ENCODE data around the gene LRRC51. TPM values are rescaled to one million over a fixed set of nuclear protein-coding genes. Genes with fewer than 3 reads are reported as not detected.

The LRRC51 gene
- total and polyA plus RNA-seq, 2 donors (not counting 3 experiments of a cell fraction or from before 2014, with no cell fraction given), result 3.5 to 6.1 TPM

DNA sequence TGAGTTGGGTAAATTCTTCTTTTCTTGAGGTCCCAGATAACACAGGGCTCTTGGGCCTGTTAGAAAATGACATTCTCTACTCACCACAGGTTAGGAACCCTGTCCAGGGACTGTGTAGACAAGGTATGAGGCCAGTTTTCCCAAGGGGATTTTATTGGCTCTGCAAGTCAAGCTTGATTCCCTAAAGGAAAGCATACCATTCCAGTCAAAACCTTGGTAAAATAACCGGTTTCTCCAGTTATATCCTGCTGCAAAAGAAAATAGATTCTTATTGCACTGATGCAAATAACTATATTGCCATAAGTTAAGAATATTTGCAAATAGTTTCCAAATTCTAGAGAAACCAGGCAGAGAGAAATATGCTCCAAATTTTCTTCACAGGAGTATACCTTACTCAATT is 45.3 kb downstream of the LRRC51 start:
- H3K9me3 ChIP-seq (replicated peaks; ENCODE audit: control insufficient read depth, insufficient read depth, low read length), result no peaks in the 10 kb centered on the region
- CTCF ChIA-PET, result interaction anchor here (0.9 to 4.1 kb wide), 3 partner anchors 18 to 305 kb away, joined by 3 to 25 read pairs (median 4); no protein-coding TSS in a partner anchor
- H3K4me1 ChIP-seq (ENCODE audit: control insufficient read depth, extremely low read depth, insufficient read depth, low read length), result no peaks in the 10 kb centered on the region
- H3K4me2 ChIP-seq (ENCODE audit: insufficient read depth, low read length), result no peak overlapping the region
- no peak for DNase-seq (ENCODE audit: low read depth, low spot score)
- no TSS peak for BruUV-seq (replicated peaks)
- peaks cover 0 to 4% of the 10 kb centered on the region in 2 experiments for H3K27me3 ChIP-seq (ENCODE audit: control insufficient read depth in 2 of 2, insufficient read depth in 2 of 2, low read length in 2 of 2)
- no peak for FAIRE-seq
- no peaks in the 10 kb centered on the region for H3K36me3 ChIP-seq (ENCODE audit: control insufficient read depth in 2 of 2, extremely low read depth in 1 of 2, insufficient read depth in 2 of 2, low read length in 2 of 2)
- no peak overlapping the region for H3K27ac ChIP-seq (ENCODE audit: insufficient read depth, low read depth, low read length)
- H4K20me1 ChIP-seq (replicated peaks; ENCODE audit: control insufficient read depth, extremely low read depth, insufficient read depth, low read length), result no peaks in the 10 kb centered on the region
- TF ChIP-seq, protein P1, sequence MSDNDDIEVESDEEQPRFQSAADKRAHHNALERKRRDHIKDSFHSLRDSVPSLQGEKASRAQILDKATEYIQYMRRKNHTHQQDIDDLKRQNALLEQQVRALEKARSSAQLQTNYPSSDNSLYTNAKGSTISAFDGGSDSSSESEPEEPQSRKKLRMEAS (IDR thresholded peaks at IDR 0.05; ENCODE audit: insufficient read depth, insufficient read length), result no peak
- no peak for TF ChIP-seq MYC (IDR thresholded peaks at IDR 0.05; ENCODE audit: low read depth, low read length)
- TF ChIP-seq EZH2 (IDR thresholded peaks at IDR 0.05; ENCODE audit: borderline replicate concordance, low read depth, low read length, severe bottlenecking), result no peak
- no peak for TF ChIP-seq GATA2 (IDR thresholded peaks at IDR 0.05; ENCODE audit: insufficient read depth, insufficient read length, low read depth, low read length)
- intact Hi-C loops (cut with micrococcal nuclease), result no loop called here
- H3K79me2 ChIP-seq (ENCODE audit: control insufficient read depth, insufficient read depth, low read length), result no peaks in the 10 kb centered on the region
- no peak overlapping the region for H3K4me3 ChIP-seq (replicated peaks in 1 of 3; ENCODE audit: insufficient read depth in 1 of 3, low read depth in 1 of 3, low read length in 3 of 3)
- H3K9me1 ChIP-seq (replicated peaks; ENCODE audit: control insufficient read depth, extremely low read depth, insufficient read depth, low read length), result no peaks in the 10 kb centered on the region
- dilution Hi-C loops (cut with MboI; ENCODE audit: extremely low pct_ligation_motif_present, low sequenced_read_pairs), result no loop called here
- POLR2A ChIA-PET, result no interaction called here
- H3K9ac ChIP-seq (replicated peaks; ENCODE audit: extremely low read depth, insufficient read depth, low read length), result no peak overlapping the region
- H2AFZ ChIP-seq (ENCODE audit: low read depth, low read length), result no peak overlapping the region

GRCh38 chr11:72127923-72128322 is 47.3 kb downstream of the LRRC51 start:
- dilution Hi-C loops (cut with MboI; ENCODE audit: extremely low pct_ligation_motif_present, low sequenced_read_pairs) (no loop called here), intact Hi-C loops (cut with micrococcal nuclease) (no loop called here)
- H3K4me1 ChIP-seq (ENCODE audit: control insufficient read depth, extremely low read depth, insufficient read depth, low read length), result no peaks in the 10 kb centered on the region
- no peak overlapping the region for H3K27ac ChIP-seq (ENCODE audit: insufficient read depth, low read depth, low read length)
- no peak overlapping the region for H3K9ac ChIP-seq (replicated peaks; ENCODE audit: extremely low read depth, insufficient read depth, low read length)
- CTCF ChIA-PET, result interaction anchor here (0.9 to 1.0 kb wide), 2 partner anchors 24 to 103 kb away, joined by 3 read pairs; no protein-coding TSS in a partner anchor
- no peaks in the 10 kb centered on the region for H3K79me2 ChIP-seq (ENCODE audit: control insufficient read depth, insufficient read depth, low read length)
- TF ChIP-seq GATA2 (IDR thresholded peaks at IDR 0.05; ENCODE audit: insufficient read depth, insufficient read length, low read depth, low read length) (no peak), POLR2AphosphoS5 (IDR thresholded peaks at IDR 0.05; ENCODE audit: insufficient read depth, low read depth, low read length) (no peak), EZH2 (IDR thresholded peaks at IDR 0.05; ENCODE audit: borderline replicate concordance, low read depth, low read length, severe bottlenecking) (no peak), MYC (IDR thresholded peaks at IDR 0.05; ENCODE audit: low read depth, low read length) (no peak), FOS (IDR thresholded peaks at IDR 0.05; ENCODE audit: borderline replicate concordance, insufficient read depth, low read length) (no peak), CTCF (IDR thresholded peaks at IDR 0.05; ENCODE audit: extremely low read depth in 1 of 2, insufficient read depth in 1 of 2, low read depth in 1 of 2, low read length in 2 of 2) (no peak), POLR2A (IDR thresholded peaks at IDR 0.05; ENCODE audit: low read depth, low read length) (no peak), JUN (IDR thresholded peaks at IDR 0.05; ENCODE audit: borderline replicate concordance, insufficient read depth, insufficient read length, low read depth) (no peak)
- TF ChIP-seq, protein P1 (IDR thresholded peaks at IDR 0.05; ENCODE audit: insufficient read depth, insufficient read length), result no peak
- no peak overlapping the region for H2AFZ ChIP-seq (ENCODE audit: low read depth, low read length)
- FAIRE-seq, result no peak
- no peaks in the 10 kb centered on the region for H3K36me3 ChIP-seq (ENCODE audit: control insufficient read depth in 2 of 2, extremely low read depth in 1 of 2, insufficient read depth in 2 of 2, low read length in 2 of 2)
- POLR2A ChIA-PET, result no interaction called here
- no peaks in the 10 kb centered on the region for H3K9me3 ChIP-seq (replicated peaks; ENCODE audit: control insufficient read depth, insufficient read depth, low read length)
- peaks cover 2 to 8% of the 10 kb centered on the region in 2 experiments for H3K27me3 ChIP-seq (ENCODE audit: control insufficient read depth in 2 of 2, insufficient read depth in 2 of 2, low read length in 2 of 2)
- no peak for DNase-seq (ENCODE audit: low read depth, low spot score)
- H3K9me1 ChIP-seq (replicated peaks; ENCODE audit: control insufficient read depth, extremely low read depth, insufficient read depth, low read length), result no peaks in the 10 kb centered on the region
- H4K20me1 ChIP-seq (replicated peaks; ENCODE audit: control insufficient read depth, extremely low read depth, insufficient read depth, low read length), result no peaks in the 10 kb centered on the region
- no peak overlapping the region for H3K4me3 ChIP-seq (replicated peaks in 1 of 3; ENCODE audit: insufficient read depth in 1 of 3, low read depth in 1 of 3, low read length in 3 of 3)
- BruUV-seq (replicated peaks), result no TSS peak
- no peak overlapping the region for H3K4me2 ChIP-seq (ENCODE audit: insufficient read depth, low read length)

All from endothelial cell of umbilical vein (primary cell).